Retinal pigment epithelial cell (primary cell): ENCODE measurements around the gene TBC1D13.

Experiments
- DNase-seq: peaks from one replicate; pipeline ENCODE4 v3.0.0-alpha.2; 2010; ENCODE audit warnings: low read depth
- H3K4me3 ChIP-seq: 2 replicates; pipeline ENCODE4 v1.5.1; 2011; ENCODE audit warnings: mild to moderate bottlenecking, low read length, control low read depth, moderate library complexity
- CTCF ChIP-seq: conservative IDR thresholded peaks from 2 replicates; pipeline ENCODE4 v1.5.1; 2011; ENCODE audit warnings: low read depth, low read length, control low read depth, inconsistent platforms

Gene TBC1D13

GRCh38 chr9:128800061-128800460 is 13.0 kb downstream of the TBC1D13 start:
- H3K4me3 ChIP-seq: no peak overlapping the region
- DNase-seq: no peak
- no peak for TF ChIP-seq CTCF

GRCh38 chr9:128802482-128802881 is 15.4 kb downstream of the TBC1D13 start:
- no peak for TF ChIP-seq CTCF
- no peak for DNase-seq
- H3K4me3 ChIP-seq: no peak overlapping the region

GRCh38 chr9:128805661-128806060 is 18.6 kb downstream of the TBC1D13 start:
- no peak overlapping the region for H3K4me3 ChIP-seq
- DNase-seq: no peak
- TF ChIP-seq CTCF: no peak

- TF ChIP-seq CTCF: no peak
- DNase-seq: no peak
- no peak overlapping the region for H3K4me3 ChIP-seq
These were observed 20.8 kb downstream of the TBC1D13 start for GRCh38 chr9:128807827-128808226.

- H3K4me3 ChIP-seq: no peak overlapping the region
- TF ChIP-seq CTCF: no peak
- no peak for DNase-seq
These were observed 21.5 kb downstream of the TBC1D13 start for GRCh38 chr9:128808543-128808942.

- no peak for TF ChIP-seq CTCF
- no peak for DNase-seq
- H3K4me3 ChIP-seq: no peak overlapping the region
These were observed 22.1 kb downstream of the TBC1D13 start for GRCh38 chr9:128809036-128809599.

- no peak overlapping the region for H3K4me3 ChIP-seq
- no peak for DNase-seq
- TF ChIP-seq CTCF: no peak
These were observed 22.8 kb downstream of the TBC1D13 start for GRCh38 chr9:128809831-128810230.
